H1 (cell line): ENCODE results near the gene MRPS27. TPM values are rescaled to one million over a fixed set of nuclear protein-coding genes. Genes with fewer than 3 reads are reported as not detected.

Experiments
- CTCF ChIA-PET: fragments of 300-600 bp; sonication (Branson Sonifier 250); formaldehyde crosslinking; loops from one replicate; lab custom pipeline; 2021; ENCODE audit not compliant: partially characterized antibody; lab: Charles Lee
- POLR2A ChIA-PET: fragments of 300-600 bp; sonication (Branson Sonifier 250); formaldehyde crosslinking; loops from one replicate; lab custom pipeline; 2021; ENCODE audit warnings: inconsistent platforms; ENCODE audit not compliant: partially characterized antibody; lab: Charles Lee
- DNase-seq, 2 experiments: peaks; one replicate each; pipeline versions ENCODE4 v3.0.0 to v3.0.0-alpha.2; 2010 to 2022; ENCODE audit warnings: low spot score in 2 of 2, low read depth in 1 of 2, mixed read lengths in 1 of 2
- FAIRE-seq: peaks from 2 replicates; lab custom pipeline; 2011; peaks lifted over from hg19 to GRCh38; lab: Jason Lieb, UNC
- H2AFZ ChIP-seq: 2 replicates; pipeline ENCODE4 v1.8.1; 2012; ENCODE audit warnings: low read length, inconsistent platforms
- H2AK5ac ChIP-seq: 2 replicates; pipeline ENCODE4 v1.6.1; 2013; ENCODE audit warnings: low read depth, low read length
- H2BK120ac ChIP-seq: replicated peaks from 2 replicates; pipeline ENCODE3; 2013; ENCODE audit warnings: low read depth, low read length, inconsistent platforms
- H2BK12ac ChIP-seq: 2 replicates; pipeline ENCODE4 v1.6.1; 2013; ENCODE audit warnings: low read depth, low read length
- H2BK15ac ChIP-seq: 2 replicates; pipeline ENCODE4 v1.6.1; 2013; ENCODE audit warnings: low read length
- H2BK20ac ChIP-seq: 2 replicates; pipeline ENCODE4 v1.6.1; 2013; ENCODE audit warnings: low read length
- H2BK5ac ChIP-seq: 2 replicates; pipeline ENCODE4 v1.6.1; 2013; ENCODE audit warnings: low read depth, low read length
- H3K14ac ChIP-seq: 2 replicates; pipeline ENCODE4 v1.6.1; 2013; ENCODE audit warnings: inconsistent platforms; ENCODE audit not compliant: insufficient read length
- H3K18ac ChIP-seq: 2 replicates; pipeline ENCODE4 v1.6.1; 2013; ENCODE audit warnings: low read length; ENCODE audit errors: extremely low read depth
- H3K23ac ChIP-seq: 2 replicates; pipeline ENCODE4 v1.6.1; 2013; ENCODE audit warnings: inconsistent platforms; ENCODE audit not compliant: insufficient read length
- H3K23me2 ChIP-seq: 2 replicates; pipeline ENCODE4 v1.6.1; 2013; ENCODE audit warnings: low read depth, low read length
- H3K27ac ChIP-seq: 2 replicates; pipeline ENCODE4 v1.6.1; 2011; ENCODE audit warnings: low read depth, low read length, inconsistent platforms
- H3K27me3 ChIP-seq, 4 experiments: replicated peaks in 1 of 4; 1 replicate in 1 of 4; 2 replicates in 3 of 4; pipeline versions ENCODE4 v1.6.1 to v1.8.1; 2011 to 2013; ENCODE audit warnings: low read length in 3 of 4, mild to moderate bottlenecking in 3 of 4, inconsistent platforms in 2 of 4, mixed read lengths in 2 of 4, moderate library complexity in 1 of 4; ENCODE audit not compliant: control insufficient read depth in 3 of 4, insufficient read depth in 3 of 4; ENCODE audit errors: extremely low read depth in 1 of 4
- H3K36me3 ChIP-seq, 4 experiments: 2 replicates each; pipeline versions ENCODE4 v1.6.1 to v1.8.1; 2011 to 2013; ENCODE audit warnings: mild to moderate bottlenecking in 4 of 4, low read length in 3 of 4, moderate library complexity in 2 of 4, control low read depth in 1 of 4, inconsistent platforms in 1 of 4; ENCODE audit not compliant: insufficient read depth in 4 of 4, control insufficient read depth in 2 of 4
- H3K4ac ChIP-seq: replicated peaks from 2 replicates; pipeline ENCODE3; 2013; ENCODE audit warnings: low read length, low read depth, mixed read lengths, inconsistent platforms; ENCODE audit not compliant: insufficient read length
- H3K4me1 ChIP-seq, 4 experiments: replicated peaks in 1 of 4; 1 replicate in 1 of 4; 2 replicates in 3 of 4; pipeline versions ENCODE4 v1.6.1 to v1.8.1; 2011 to 2013; ENCODE audit warnings: low read length in 3 of 4, inconsistent platforms in 2 of 4, mixed read lengths in 1 of 4; ENCODE audit not compliant: insufficient read depth in 4 of 4, control insufficient read depth in 3 of 4
- H3K4me2 ChIP-seq, 2 experiments: 2 replicates each; pipeline versions ENCODE4 v1.6.1 to v1.8.1; 2011 to 2013; ENCODE audit warnings: low read depth in 2 of 2, low read length in 2 of 2, control low read depth in 1 of 2, inconsistent platforms in 1 of 2, mild to moderate bottlenecking in 1 of 2; ENCODE audit not compliant: insufficient read depth in 1 of 2
- H3K4me3 ChIP-seq, 4 experiments: fragments of 200-600, 300-600 bp in 1 of 4; sonication (generic), shearing (Covaris generic), sonication (Bioruptor Twin) in 1 of 4; 2 replicates each; pipeline versions ENCODE4 v1.5.1 to v1.8.1; 2011 to 2016; ENCODE audit warnings: low read length in 4 of 4, low read depth in 3 of 4, control low read depth in 2 of 4, inconsistent platforms in 2 of 4, mild to moderate bottlenecking in 2 of 4, mixed read lengths in 1 of 4, moderate library complexity in 1 of 4; ENCODE audit not compliant: insufficient read depth in 2 of 4; ENCODE audit errors: extremely low read depth in 1 of 4
- H3K56ac ChIP-seq: replicated peaks from 2 replicates; pipeline ENCODE3; 2013; ENCODE audit warnings: low read depth, mild to moderate bottlenecking, mixed read lengths, low read length, inconsistent platforms; ENCODE audit not compliant: insufficient read length
- H3K79me1 ChIP-seq: 2 replicates; pipeline ENCODE4 v1.6.1; 2013; ENCODE audit warnings: low read depth, low read length, control low read depth
- H3K79me2 ChIP-seq, 2 experiments: 2 replicates each; pipeline versions ENCODE4 v1.6.1 to v1.8.1; 2012 to 2013; ENCODE audit warnings: low read length in 2 of 2, mild to moderate bottlenecking in 2 of 2, inconsistent platforms in 1 of 2; ENCODE audit not compliant: insufficient read depth in 2 of 2, control insufficient read depth in 1 of 2
- H3K9ac ChIP-seq, 4 experiments: replicated peaks in 1 of 4; 1 replicate in 1 of 4; 2 replicates in 3 of 4; pipeline versions ENCODE4 v1.6.1 to v1.8.1; 2011 to 2013; ENCODE audit warnings: low read depth in 3 of 4, low read length in 3 of 4, control low read depth in 2 of 4, mild to moderate bottlenecking in 2 of 4, moderate library complexity in 2 of 4, inconsistent platforms in 1 of 4; ENCODE audit errors: extremely low read depth in 1 of 4
- H3K9me3 ChIP-seq, 2 experiments: 2 replicates each; pipeline versions ENCODE4 v1.6.1 to v1.8.1; 2012 to 2013; ENCODE audit warnings: mild to moderate bottlenecking in 2 of 2, moderate library complexity in 2 of 2, control low read depth in 1 of 2, inconsistent platforms in 1 of 2, low read depth in 1 of 2, low read length in 1 of 2, mixed read lengths in 1 of 2; ENCODE audit not compliant: insufficient read depth in 2 of 2
- H4K20me1 ChIP-seq, 2 experiments: replicated peaks in 1 of 2; 2 replicates each; pipeline versions ENCODE3 to v1.8.1; 2011 to 2013; ENCODE audit warnings: inconsistent platforms in 2 of 2, low read length in 2 of 2, mild to moderate bottlenecking in 1 of 2; ENCODE audit not compliant: insufficient read depth in 2 of 2, control insufficient read depth in 1 of 2
- H4K5ac ChIP-seq: 2 replicates; pipeline ENCODE4 v1.6.1; 2013; ENCODE audit warnings: low read length, low read depth, mixed read lengths, inconsistent platforms; ENCODE audit not compliant: insufficient read length
- H4K8ac ChIP-seq: 2 replicates; pipeline ENCODE4 v1.8.0; 2013; ENCODE audit warnings: mild to moderate bottlenecking, moderate library complexity, low read length, inconsistent platforms; ENCODE audit not compliant: insufficient read depth; ENCODE audit errors: extremely low read depth
- H4K91ac ChIP-seq: replicated peaks from 2 replicates; pipeline ENCODE3; 2013; ENCODE audit warnings: low read length, mixed read lengths, inconsistent platforms; ENCODE audit not compliant: insufficient read length
- EP300 ChIP-seq, 2 experiments: IDR thresholded peaks; 1 replicate in 1 of 2; 2 replicates in 1 of 2; pipeline ENCODE4 v1.6.1; 2011 to 2012; ENCODE audit warnings: low read depth in 2 of 2, low read length in 2 of 2, mild to moderate bottlenecking in 2 of 2, borderline replicate concordance in 1 of 2, inconsistent platforms in 1 of 2, moderate library complexity in 1 of 2
- KDM4A ChIP-seq: IDR thresholded peaks from one replicate; pipeline ENCODE4 v1.7.1; 2012; ENCODE audit warnings: low read depth, mild to moderate bottlenecking, moderate library complexity, low read length, inconsistent platforms; ENCODE audit not compliant: severe bottlenecking
- SIRT6 ChIP-seq: IDR thresholded peaks from one replicate; pipeline ENCODE4 v1.7.1; 2012; ENCODE audit warnings: low read length, inconsistent platforms
- WGBS, 2 experiments: shearing (Covaris generic) in 1 of 2; methylation state at CpG; one replicate each; pipeline versions ENCODE4 v1.1.6 to v1.1.7; 2013 to 2015; ENCODE audit warnings: low lambda C conversion rate in 2 of 2, mixed read lengths in 2 of 2, inconsistent platforms in 1 of 2, low coverage in 1 of 2, missing lambda C conversion rate in 1 of 2; ENCODE audit not compliant: insufficient replicate concordance in 2 of 2, insufficient coverage in 1 of 2, insufficient read length in 1 of 2; ENCODE audit errors: extremely low coverage in 1 of 2, missing lambda C conversion rate in 1 of 2; 5-methylcytosine and 5-hydroxymethylcytosine counted together
- polyA plus RNA-seq, 7 experiments: library from polyadenylated mRNA; depleted of rRNA in 3 of 7; stranded (reverse) in 5 of 7; unstranded in 2 of 7; fragments of >200 nt in 5 of 7; fragments of 200-250 nt in 2 of 7; gene quantifications; 1 replicate in 5 of 7; 2 replicates in 1 of 7; 4 replicates in 1 of 7; pipeline versions ENCODE4 v1.2.1 to v1.2.3, GENCODE V29; 2011 to 2013; ENCODE audit warnings: missing spikeins in 2 of 7, mixed read lengths in 2 of 7
- total RNA-seq: library from RNA; stranded (reverse); fragmentation: NEBNext Ultra II Directional; extraction: Animal tissue kit (Norgen Biotek cat#: 25700); gene quantifications from 2 replicates; pipeline ENCODE4 v1.2.1, GENCODE V29; 2021

MRPS27 gene
- total and polyA plus RNA-seq, 2 of the 8 experiments (the other 6 are each of a cell fraction or from before 2014, with no cell fraction given): 93.2 to 102 TPM

DNA sequence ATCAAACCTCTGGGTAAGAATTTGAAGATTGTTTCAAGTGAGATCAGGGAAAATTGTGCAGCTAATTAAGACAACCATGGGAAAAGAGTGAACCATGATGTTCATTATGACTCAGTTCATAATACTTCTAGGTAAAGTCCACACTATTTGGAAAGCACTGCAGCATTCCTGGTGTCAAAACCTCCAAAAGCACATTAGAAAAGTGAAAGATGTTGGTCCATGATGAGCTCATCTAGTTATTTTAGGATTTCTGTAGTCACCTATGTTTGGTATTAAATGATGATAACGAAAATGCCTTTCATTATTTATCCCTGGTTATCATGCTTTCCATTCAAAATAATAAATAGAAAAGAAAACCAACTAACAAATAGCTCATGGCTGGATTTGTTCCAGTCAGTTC is 49.3 kb upstream of the MRPS27 start:
- Histone ChIP-seq H4K5ac (no peak overlapping the region), H2BK120ac (no peak overlapping the region), H2BK15ac (no peak overlapping the region), H3K9ac (no peak overlapping the region), H3K14ac (no peak overlapping the region), H2BK20ac (no peak overlapping the region), H3K27me3 (no peaks in the 10 kb centered on the region), H2BK12ac (no peak overlapping the region), H3K23ac (no peak overlapping the region), H3K9me3 (no peaks in the 10 kb centered on the region), H2AFZ (no peak overlapping the region), H3K36me3 (no peaks in the 10 kb centered on the region), H2BK5ac (no peak overlapping the region), H3K4ac (no peak overlapping the region), H4K91ac (no peak overlapping the region), H3K23me2 (no peaks in the 10 kb centered on the region), H3K56ac (no peak overlapping the region), H2AK5ac (no peak overlapping the region), H3K79me2 (no peaks in the 10 kb centered on the region), H4K20me1 (no peaks in the 10 kb centered on the region), H4K8ac (no peak overlapping the region), H3K27ac (no peak overlapping the region), H3K18ac (no peak overlapping the region), H3K4me2 (no peak overlapping the region), H3K4me1 (no peaks in the 10 kb centered on the region; a peak in 1 of 7 replicates), H3K4me3 (no peak overlapping the region), H3K79me1 (no peaks in the 10 kb centered on the region)
- POLR2A ChIA-PET: no interaction called here
- FAIRE-seq (no peak), DNase-seq (no peak)
- CTCF ChIA-PET: interaction anchor here (0.6 to 1.8 kb wide), 6 partner anchors 13 to 187 kb away, joined by 3 to 4 read pairs (median 3); no protein-coding TSS in a partner anchor
- 86% methylated on average over 1 of the region's 1 CpG; no CpG with 5 or more reads in 1 of the 2 experiments for WGBS, 2 experiments
- TF ChIP-seq EP300 (IDR thresholded peaks at IDR 0.05; ENCODE audit: borderline replicate concordance in 1 of 2, low read depth in 2 of 2, low read length in 2 of 2): no peak
- TF ChIP-seq KDM4A: no peak
- no peak for TF ChIP-seq SIRT6
